SKM-1 treated with dmso at 0.1 percent for 144 hours (cell line): Measurements from ENCODE around the gene PRPF19.

ENCODE experiments used
- DNase-seq: peaks from one replicate; lab custom pipeline; 2025; ENCODE audit not compliant: unreplicated experiment; lab: John Stamatoyannopoulos, UW

Gene PRPF19

GRCh38 chr11:60845338-60845737 is 61.0 kb downstream of the PRPF19 start:
- no peak for DNase-seq

DNA sequence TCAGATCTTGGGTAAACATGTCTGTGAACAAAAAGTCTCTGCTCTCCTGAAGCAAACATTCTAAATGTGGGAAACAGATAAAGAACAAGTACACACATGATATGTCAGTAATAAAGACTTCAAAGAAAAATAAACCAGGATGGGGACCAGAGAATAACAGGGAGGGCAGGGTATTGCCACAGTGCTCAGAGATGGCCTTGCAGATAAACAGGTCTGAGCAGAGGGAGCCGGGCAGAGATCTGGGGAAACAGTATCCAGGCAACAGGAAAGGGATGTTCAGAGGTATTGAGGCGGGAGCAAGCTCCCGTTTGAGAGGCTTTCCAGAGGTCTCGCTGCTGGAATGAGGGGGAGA is 61.5 kb downstream of the PRPF19 start:
- no peak for DNase-seq

GRCh38 chr11:60844045-60844869 is 62.1 kb downstream of the PRPF19 start:
- DNase-seq = no peak

GRCh38 chr11:60842668-60843600 is 63.5 kb downstream of the PRPF19 start:
- no peak for DNase-seq

DNA sequence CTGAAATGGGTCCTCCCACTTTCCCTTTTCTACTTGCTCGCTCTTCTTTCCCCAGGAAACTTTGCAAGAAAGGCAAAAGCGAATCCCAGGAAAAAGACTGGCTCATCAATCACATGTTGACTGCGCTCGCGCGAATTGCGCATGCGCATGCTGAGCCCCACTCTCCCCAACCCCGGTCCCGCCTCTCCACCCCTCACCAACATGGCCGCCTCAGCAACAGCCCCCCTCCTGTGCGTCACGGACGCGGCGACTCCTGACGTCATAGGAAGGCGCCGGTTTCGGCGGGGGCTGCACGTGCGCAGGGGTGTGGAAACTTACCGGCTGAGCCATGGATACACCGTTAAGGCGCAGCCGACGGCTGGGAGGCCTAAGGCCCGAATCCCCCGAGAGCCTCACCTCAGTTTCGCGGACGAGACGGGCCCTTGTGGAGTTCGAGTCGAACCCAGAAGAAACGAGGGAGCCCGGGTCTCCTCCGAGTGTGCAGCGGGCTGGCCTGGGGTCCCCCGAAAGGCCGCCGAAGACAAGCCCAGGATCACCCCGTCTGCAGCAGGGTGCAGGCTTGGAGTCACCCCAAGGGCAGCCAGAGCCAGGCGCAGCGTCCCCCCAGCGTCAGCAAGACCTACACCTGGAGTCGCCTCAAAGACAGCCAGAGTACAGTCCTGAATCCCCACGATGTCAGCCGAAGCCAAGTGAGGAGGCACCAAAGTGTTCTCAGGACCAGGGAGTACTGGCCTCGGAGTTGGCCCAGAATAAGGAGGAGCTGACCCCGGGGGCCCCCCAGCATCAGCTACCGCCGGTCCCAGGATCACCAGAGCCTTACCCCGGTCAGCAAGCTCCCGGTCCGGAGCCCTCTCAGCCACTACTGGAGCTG is 64.4 kb downstream of the PRPF19 start, which contains the start of gene CCDC86:
Gene CCDC86, plus strand, starts transcription at position 317 of the 871 bp plus-strand sequence. Its CDS starts 12 bp downstream, at position 329.
- DNase-seq = peak; percentile 75
